GM18951 (cell line): Measurements from ENCODE around the gene HOXC9.

Source experiments
- POLR2A ChIP-seq: IDR thresholded peaks from 4 replicates; pipeline ENCODE4 v1.6.1; 2011; ENCODE audit warnings: mild to moderate bottlenecking; ENCODE audit not compliant: insufficient read length, insufficient read depth; ENCODE audit errors: extremely low read depth
- in situ Hi-C: fragments of 300-500 bp; cut with MboI; formaldehyde crosslinking; loops from one replicate; pipeline ENCODE4 v1.12.0; 2022; ENCODE audit warnings: low sequenced_read_pairs, mixed read lengths, inconsistent platforms; ENCODE audit not compliant: unreplicated experiment

Gene HOXC9

GRCh38 chr12:54032627-54033100, 32.7 kb downstream of the HOXC9 start, which contains the start of gene HOXC5:
Gene HOXC5 (plus strand): TSS chr12:54033050. CDS start chr12:54033123, 73 bp downstream.
- no peak for TF ChIP-seq POLR2A
- in situ Hi-C loops = loop anchor here (5.0 kb wide), 1 partner anchor 160 kb away; no protein-coding TSS in a partner anchor

GRCh38 chr12:54033106-54033979, 33.4 kb downstream of the HOXC9 start:
- TF ChIP-seq POLR2A = no peak
- in situ Hi-C loops = loop anchor here (5.0 kb wide), 1 partner anchor 159 kb away; no protein-coding TSS in a partner anchor

- TF ChIP-seq POLR2A = no peak
- in situ Hi-C loops = loop anchor here (5.0 kb wide), 1 partner anchor 158 kb away; no protein-coding TSS in a partner anchor
Measured at GRCh38 chr12:54033980-54034784, 34.2 kb downstream of the HOXC9 start.

DNA sequence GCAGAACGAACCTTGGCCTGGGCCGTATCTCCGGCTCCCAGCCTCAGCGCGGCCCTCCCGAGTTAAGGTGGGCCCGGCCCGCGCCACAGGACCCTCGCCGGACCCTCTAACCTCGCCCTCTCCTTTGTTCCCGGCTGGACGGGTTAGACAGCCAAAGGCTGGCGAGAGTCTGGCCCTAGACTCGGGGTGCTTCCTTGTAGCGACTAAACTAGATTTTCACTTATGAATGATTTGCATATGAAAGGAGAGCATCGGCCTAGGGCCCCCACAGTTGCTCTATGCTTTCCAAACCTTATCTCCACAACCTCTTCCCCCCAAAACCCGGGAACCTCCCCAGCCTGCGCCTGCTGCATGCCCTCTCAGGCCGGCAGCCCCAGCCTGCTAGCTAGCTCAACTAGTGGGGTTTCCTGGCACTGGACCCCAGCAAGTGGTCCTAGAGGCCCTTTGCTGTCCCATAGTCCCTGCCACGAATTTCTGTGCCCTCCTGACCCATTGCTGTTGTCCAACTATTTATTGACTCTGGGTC, 34.9 kb downstream of the HOXC9 start:
- TF ChIP-seq POLR2A = no peak
- in situ Hi-C loops = loop anchor here (5.0 kb wide), 1 partner anchor 157 kb away; no protein-coding TSS in a partner anchor

DNA sequence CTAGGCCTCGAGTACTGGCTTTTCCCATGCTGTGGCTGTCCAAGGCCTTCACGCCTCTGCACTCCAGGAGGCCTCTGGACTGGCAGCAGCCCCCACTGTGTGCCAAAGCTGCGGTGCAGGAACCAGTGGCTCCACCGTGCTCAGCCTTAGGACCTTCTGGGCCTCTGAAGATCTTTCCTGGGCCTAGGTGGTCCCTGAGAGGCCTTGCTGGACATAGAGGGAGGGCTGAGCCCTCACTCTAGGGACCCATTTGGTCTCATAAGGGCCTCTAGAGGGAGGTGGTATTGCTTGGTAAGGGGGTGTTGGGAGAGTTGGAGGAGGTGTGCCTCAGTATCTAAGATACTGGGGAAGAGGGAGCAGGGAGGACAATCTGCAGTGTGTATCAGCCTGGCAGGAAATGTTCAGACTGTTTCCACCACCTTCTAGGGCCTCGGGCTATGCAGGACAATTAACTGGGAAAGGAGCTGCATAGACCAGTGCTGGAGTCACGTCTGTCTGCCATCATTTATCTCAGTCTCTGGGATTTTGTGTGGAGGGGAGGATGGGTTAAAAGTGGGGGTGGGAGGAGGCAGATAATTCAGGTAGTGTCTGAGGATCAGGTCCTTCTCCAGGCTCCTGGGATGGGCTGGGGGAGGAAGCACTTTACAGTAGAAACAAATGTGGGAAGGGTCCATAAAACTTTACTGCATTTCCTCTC, 35.8 kb downstream of the HOXC9 start:
- TF ChIP-seq POLR2A = no peak
- in situ Hi-C loops = no loop called here

GRCh38 chr12:54036620-54037359, 36.8 kb downstream of the HOXC9 start:
- peak; percentile 19 for TF ChIP-seq POLR2A
- in situ Hi-C loops = no loop called here

- in situ Hi-C loops = no loop called here
- no peak for TF ChIP-seq POLR2A
Measured at GRCh38 chr12:54037360-54038283, 37.7 kb downstream of the HOXC9 start.

DNA sequence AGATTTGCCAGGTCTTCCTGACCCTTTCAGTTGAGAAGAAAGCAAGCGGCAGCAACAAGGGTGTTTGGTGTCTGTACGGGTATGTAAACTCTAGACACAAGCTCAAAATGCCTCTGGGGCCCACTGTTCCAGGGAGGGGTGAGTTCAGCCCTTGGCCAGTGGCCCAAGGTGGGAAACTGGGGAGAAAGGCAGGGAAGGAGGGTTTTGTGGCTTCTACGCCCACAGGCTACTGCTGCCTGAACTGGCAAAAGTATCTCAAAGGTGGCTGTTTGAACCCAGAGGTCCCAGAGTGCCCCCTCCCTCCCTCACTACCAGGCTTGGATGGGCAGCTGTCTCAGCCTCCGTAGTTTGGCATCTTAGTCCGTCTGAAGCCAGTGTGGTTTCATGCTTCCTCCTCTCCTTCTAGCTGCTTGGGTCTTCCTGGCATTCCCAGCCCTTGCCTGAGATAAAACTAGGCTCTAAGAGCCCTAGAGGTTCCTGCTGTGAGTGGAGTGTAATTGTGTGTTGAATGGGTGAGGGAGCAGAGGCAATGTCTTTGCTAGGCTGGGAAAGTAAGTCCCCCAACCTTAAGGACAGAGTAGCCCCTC, 38.4 kb downstream of the HOXC9 start:
- TF ChIP-seq POLR2A = no peak
- in situ Hi-C loops = no loop called here

- in situ Hi-C loops = no loop called here
Measured at GRCh38 chr12:54038871-54039414, 39.0 kb downstream of the HOXC9 start.

GRCh38 chr12:54039417-54040147, 39.6 kb downstream of the HOXC9 start:
- in situ Hi-C loops = no loop called here
- TF ChIP-seq POLR2A = no peak

More at GRCh38 chr12:54038871-54039414, 39.0 kb downstream of the HOXC9 start:
- TF ChIP-seq POLR2A = no peak
